ENCODE data around the gene BDP1.
"Not testable (repeated sequence)": the region's sequence is repeated elsewhere in the genome, so short reads cannot be mapped to it uniquely, and the experiment has no call there.

Gene BDP1, protein sequence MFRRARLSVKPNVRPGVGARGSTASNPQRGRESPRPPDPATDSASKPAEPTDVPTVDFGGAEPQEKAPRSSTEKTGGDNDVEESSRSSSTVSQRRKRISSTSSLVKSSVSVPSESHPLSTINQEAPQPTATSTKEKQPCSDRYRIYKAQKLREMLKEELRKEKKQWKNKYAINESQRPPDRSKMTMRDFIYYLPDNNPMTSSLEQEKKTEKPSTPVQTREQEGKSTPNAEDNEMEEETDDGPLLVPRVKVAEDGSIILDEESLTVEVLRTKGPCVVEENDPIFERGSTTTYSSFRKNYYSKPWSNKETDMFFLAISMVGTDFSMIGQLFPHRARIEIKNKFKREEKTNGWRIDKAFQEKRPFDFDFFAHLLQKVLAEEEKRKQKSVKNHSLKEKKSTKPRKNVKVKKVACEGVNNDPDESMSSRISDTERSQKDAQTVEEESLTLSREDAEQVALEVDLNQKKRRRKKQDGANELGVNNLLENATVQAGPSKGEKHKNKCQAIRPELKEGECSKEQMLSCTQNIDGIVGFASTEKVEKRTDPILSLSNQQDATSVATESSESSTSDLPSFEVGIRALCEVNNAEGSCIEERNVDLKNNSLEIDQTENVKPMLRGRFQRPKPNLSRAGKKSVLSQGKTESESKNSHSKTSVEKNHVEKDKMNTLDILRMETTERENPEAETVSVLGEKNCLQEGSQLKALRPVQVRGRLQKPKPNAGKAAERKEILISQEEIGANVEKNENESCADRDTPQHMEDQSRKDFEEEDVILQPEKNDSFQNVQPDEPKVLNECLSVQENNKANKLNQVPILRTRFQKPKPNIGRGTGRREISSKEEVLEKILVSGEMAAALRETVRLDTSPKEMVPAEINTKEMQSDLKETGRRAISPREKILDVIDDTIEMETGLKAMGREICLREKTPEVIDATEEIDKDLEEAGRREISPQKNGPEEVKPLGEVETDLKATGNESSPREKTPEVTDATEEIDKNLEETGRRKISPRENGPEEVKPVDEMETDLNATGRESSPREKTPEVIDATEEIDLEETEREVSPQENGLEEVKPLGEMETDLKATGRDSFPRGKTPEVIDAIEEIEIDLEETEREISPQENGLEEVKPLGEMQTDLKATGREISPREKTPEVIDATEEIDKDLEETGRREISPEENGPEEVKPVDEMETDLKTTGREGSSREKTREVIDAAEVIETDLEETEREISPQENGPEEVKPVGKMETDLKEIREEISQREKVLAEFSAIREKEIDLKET (N-terminal part only)

GRCh38 chr5:71455427-71456361 lies at the start of gene BDP1:
TSS of gene BDP1 (plus strand) at chr5:71455651. CDS start at chr5:71455878, 227 bp downstream.
- Histone ChIP-seq H3K4me1 (ENCODE audit: low read length) (peaks cover 5% of the 10 kb centered on the region), H3K4me2 (ENCODE audit: low read length) (peak within 1 kb of the TSS; percentile 93), H4K20me1 (ENCODE audit: insufficient read depth, low read length) (0 out of 2 replicates have a peak, but pooled peaks cover 7% of the 10 kb centered on the region), H3K4me3 (ENCODE audit: low read length) (peak within 1 kb of the TSS; percentile 100), H3K9me3 (ENCODE audit: insufficient read depth, low read length) (no peaks in the 10 kb centered on the region), H3K27me3 (ENCODE audit: low read depth, low read length) (no peaks in the 10 kb centered on the region), H2AFZ (ENCODE audit: low read depth, low read length) (peak within 1 kb of the TSS; percentile 90), H3K27ac (ENCODE audit: low read length) (peak within 1 kb of the TSS; percentile 68), H3K9ac (ENCODE audit: low read length) (peak within 1 kb of the TSS; percentile 92), H3K36me3 (replicated peaks; ENCODE audit: low read depth, low read length) (peaks cover 13% of the 10 kb centered on the region), H3K79me2 (ENCODE audit: low read length) (peaks cover 34% of the 10 kb centered on the region)
- TF ChIP-seq, protein P1, sequence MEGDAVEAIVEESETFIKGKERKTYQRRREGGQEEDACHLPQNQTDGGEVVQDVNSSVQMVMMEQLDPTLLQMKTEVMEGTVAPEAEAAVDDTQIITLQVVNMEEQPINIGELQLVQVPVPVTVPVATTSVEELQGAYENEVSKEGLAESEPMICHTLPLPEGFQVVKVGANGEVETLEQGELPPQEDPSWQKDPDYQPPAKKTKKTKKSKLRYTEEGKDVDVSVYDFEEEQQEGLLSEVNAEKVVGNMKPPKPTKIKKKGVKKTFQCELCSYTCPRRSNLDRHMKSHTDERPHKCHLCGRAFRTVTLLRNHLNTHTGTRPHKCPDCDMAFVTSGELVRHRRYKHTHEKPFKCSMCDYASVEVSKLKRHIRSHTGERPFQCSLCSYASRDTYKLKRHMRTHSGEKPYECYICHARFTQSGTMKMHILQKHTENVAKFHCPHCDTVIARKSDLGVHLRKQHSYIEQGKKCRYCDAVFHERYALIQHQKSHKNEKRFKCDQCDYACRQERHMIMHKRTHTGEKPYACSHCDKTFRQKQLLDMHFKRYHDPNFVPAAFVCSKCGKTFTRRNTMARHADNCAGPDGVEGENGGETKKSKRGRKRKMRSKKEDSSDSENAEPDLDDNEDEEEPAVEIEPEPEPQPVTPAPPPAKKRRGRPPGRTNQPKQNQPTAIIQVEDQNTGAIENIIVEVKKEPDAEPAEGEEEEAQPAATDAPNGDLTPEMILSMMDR (IDR thresholded peaks at IDR 0.05; ENCODE audit: low read depth, low read length): peak; percentile 12; the same call in 1 of the 2 replicates
- no peak for TF ChIP-seq EZH2phosphoT487 (IDR thresholded peaks at IDR 0.05; ENCODE audit: low read depth)

DNA sequence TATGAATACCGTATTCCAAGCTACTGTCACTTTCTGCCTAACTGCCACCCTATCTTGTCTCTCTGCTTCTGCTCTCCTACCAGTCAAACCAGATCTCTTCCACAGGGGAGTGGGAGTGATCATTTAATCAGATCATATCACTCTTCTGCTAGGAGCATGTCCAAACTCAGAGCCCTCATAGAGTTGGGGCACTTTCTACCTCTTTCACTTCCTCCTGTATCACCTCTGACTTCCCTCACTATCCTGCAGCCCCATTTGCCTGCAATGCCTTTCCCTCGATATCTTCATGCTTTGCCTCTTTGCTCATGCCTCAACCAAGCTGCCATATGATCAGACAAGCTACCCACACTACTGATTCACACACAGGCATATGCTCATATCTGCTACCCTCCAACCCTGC lies 45.4 kb upstream of the BDP1 start:
- not testable (repeated sequence) for H3K9me3 ChIP-seq (ENCODE audit: insufficient read depth, low read length); H3K36me3 ChIP-seq (replicated peaks; ENCODE audit: low read depth, low read length); H3K9ac ChIP-seq (ENCODE audit: low read length); H3K27me3 ChIP-seq (ENCODE audit: low read depth, low read length); H3K4me3 ChIP-seq (ENCODE audit: low read length); H3K27ac ChIP-seq (ENCODE audit: low read length); H2AFZ ChIP-seq (ENCODE audit: low read depth, low read length); H3K79me2 ChIP-seq (ENCODE audit: low read length); H3K4me1 ChIP-seq (ENCODE audit: low read length); H4K20me1 ChIP-seq (ENCODE audit: insufficient read depth, low read length)
- H3K4me2 ChIP-seq (ENCODE audit: low read length): peak overlapping the region; percentile 37; the same call in 1 of the 2 replicates

GRCh38 chr5:71415626-71416025 lies 39.8 kb upstream of the BDP1 start:
- H2AFZ ChIP-seq (ENCODE audit: low read depth, low read length); H3K4me2 ChIP-seq (ENCODE audit: low read length): not testable (repeated sequence)

GRCh38 chr5:71418026-71418425 lies 37.4 kb upstream of the BDP1 start:
- H4K20me1 ChIP-seq (ENCODE audit: insufficient read depth, low read length); H2AFZ ChIP-seq (ENCODE audit: low read depth, low read length); H3K9me3 ChIP-seq (ENCODE audit: insufficient read depth, low read length); H3K79me2 ChIP-seq (ENCODE audit: low read length); H3K4me3 ChIP-seq (ENCODE audit: low read length); H3K9ac ChIP-seq (ENCODE audit: low read length); H3K27ac ChIP-seq (ENCODE audit: low read length); H3K27me3 ChIP-seq (ENCODE audit: low read depth, low read length); H3K36me3 ChIP-seq (replicated peaks; ENCODE audit: low read depth, low read length): not testable (repeated sequence)
- peaks cover 23% of the 10 kb centered on the region for H3K4me1 ChIP-seq (ENCODE audit: low read length)
- H3K4me2 ChIP-seq (ENCODE audit: low read length): peak overlapping the region; percentile 24; the same call in 1 of the 2 replicates

More at GRCh38 chr5:71415626-71416025, 39.8 kb upstream of the BDP1 start:
- not testable (repeated sequence) for H3K27ac ChIP-seq (ENCODE audit: low read length); H3K4me3 ChIP-seq (ENCODE audit: low read length); H3K36me3 ChIP-seq (replicated peaks; ENCODE audit: low read depth, low read length); H3K9ac ChIP-seq (ENCODE audit: low read length); H3K9me3 ChIP-seq (ENCODE audit: insufficient read depth, low read length); H4K20me1 ChIP-seq (ENCODE audit: insufficient read depth, low read length); H3K79me2 ChIP-seq (ENCODE audit: low read length); H3K27me3 ChIP-seq (ENCODE audit: low read depth, low read length)
- H3K4me1 ChIP-seq (ENCODE audit: low read length): peaks cover 14% of the 10 kb centered on the region

DNA sequence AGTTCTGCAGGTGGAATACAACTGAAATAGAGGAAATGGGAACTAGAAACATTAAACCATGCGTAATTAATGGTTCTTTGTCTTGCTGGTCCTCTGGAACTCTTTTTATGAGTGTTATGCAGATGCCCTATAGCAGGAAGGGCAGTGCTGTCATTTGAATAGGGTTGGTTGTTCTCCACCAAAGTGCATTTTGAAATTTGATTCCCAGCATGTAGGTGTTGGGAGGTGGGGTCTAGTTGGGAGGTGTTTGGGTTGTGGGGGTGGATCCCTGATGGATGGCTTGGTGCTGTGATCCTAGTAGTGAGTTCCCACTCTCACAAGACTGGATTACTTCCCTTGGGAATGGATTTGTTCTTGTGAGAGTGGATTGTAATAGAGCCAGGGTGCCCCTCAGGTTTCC lies 34.2 kb upstream of the BDP1 start:
- not testable (repeated sequence) for H3K27ac ChIP-seq (ENCODE audit: low read length); H3K4me3 ChIP-seq (ENCODE audit: low read length); H3K79me2 ChIP-seq (ENCODE audit: low read length); H3K9ac ChIP-seq (ENCODE audit: low read length); H2AFZ ChIP-seq (ENCODE audit: low read depth, low read length); H3K36me3 ChIP-seq (replicated peaks; ENCODE audit: low read depth, low read length); H3K9me3 ChIP-seq (ENCODE audit: insufficient read depth, low read length); H3K27me3 ChIP-seq (ENCODE audit: low read depth, low read length); H4K20me1 ChIP-seq (ENCODE audit: insufficient read depth, low read length)
- peaks cover 30% of the 10 kb centered on the region for H3K4me1 ChIP-seq (ENCODE audit: low read length)
- H3K4me2 ChIP-seq (ENCODE audit: low read length): peak overlapping the region; percentile 70

GRCh38 chr5:71423896-71424295 lies 31.6 kb upstream of the BDP1 start:
- H3K27me3 ChIP-seq (ENCODE audit: low read depth, low read length); H3K4me3 ChIP-seq (ENCODE audit: low read length); H3K79me2 ChIP-seq (ENCODE audit: low read length); H3K36me3 ChIP-seq (replicated peaks; ENCODE audit: low read depth, low read length); H3K9ac ChIP-seq (ENCODE audit: low read length); H3K27ac ChIP-seq (ENCODE audit: low read length); H4K20me1 ChIP-seq (ENCODE audit: insufficient read depth, low read length); H3K9me3 ChIP-seq (ENCODE audit: insufficient read depth, low read length); H3K4me2 ChIP-seq (ENCODE audit: low read length); H2AFZ ChIP-seq (ENCODE audit: low read depth, low read length): not testable (repeated sequence)
- H3K4me1 ChIP-seq (ENCODE audit: low read length): peaks cover 37% of the 10 kb centered on the region

GRCh38 chr5:71426686-71427474 lies 28.6 kb upstream of the BDP1 start:
- not testable (repeated sequence) for H3K36me3 ChIP-seq (replicated peaks; ENCODE audit: low read depth, low read length); H3K9me3 ChIP-seq (ENCODE audit: insufficient read depth, low read length); H4K20me1 ChIP-seq (ENCODE audit: insufficient read depth, low read length); H3K79me2 ChIP-seq (ENCODE audit: low read length); H3K4me3 ChIP-seq (ENCODE audit: low read length); H3K9ac ChIP-seq (ENCODE audit: low read length); H3K27me3 ChIP-seq (ENCODE audit: low read depth, low read length); H2AFZ ChIP-seq (ENCODE audit: low read depth, low read length)
- Histone ChIP-seq H3K27ac (ENCODE audit: low read length) (peak overlapping the region; percentile 37), H3K4me1 (ENCODE audit: low read length) (peaks cover 22% of the 10 kb centered on the region), H3K4me2 (ENCODE audit: low read length) (peak overlapping the region; percentile 44)

Data from OCI-LY3 (cell line).